HG02884 (cell line): Measurements from ENCODE around the gene GPI.
"Not testable (repeated sequence)": the region's sequence is repeated elsewhere in the genome, so short reads cannot be mapped to it uniquely, and the experiment has no call there.

Source experiments
- ATAC-seq: cut with Tn5 transposase; IDR thresholded peaks from one replicate; pipeline ENCODE4 v1.9.1; 2021; ENCODE audit warnings: mild to moderate bottlenecking, moderate library complexity; ENCODE audit not compliant: unreplicated experiment

The GPI gene

DNA sequence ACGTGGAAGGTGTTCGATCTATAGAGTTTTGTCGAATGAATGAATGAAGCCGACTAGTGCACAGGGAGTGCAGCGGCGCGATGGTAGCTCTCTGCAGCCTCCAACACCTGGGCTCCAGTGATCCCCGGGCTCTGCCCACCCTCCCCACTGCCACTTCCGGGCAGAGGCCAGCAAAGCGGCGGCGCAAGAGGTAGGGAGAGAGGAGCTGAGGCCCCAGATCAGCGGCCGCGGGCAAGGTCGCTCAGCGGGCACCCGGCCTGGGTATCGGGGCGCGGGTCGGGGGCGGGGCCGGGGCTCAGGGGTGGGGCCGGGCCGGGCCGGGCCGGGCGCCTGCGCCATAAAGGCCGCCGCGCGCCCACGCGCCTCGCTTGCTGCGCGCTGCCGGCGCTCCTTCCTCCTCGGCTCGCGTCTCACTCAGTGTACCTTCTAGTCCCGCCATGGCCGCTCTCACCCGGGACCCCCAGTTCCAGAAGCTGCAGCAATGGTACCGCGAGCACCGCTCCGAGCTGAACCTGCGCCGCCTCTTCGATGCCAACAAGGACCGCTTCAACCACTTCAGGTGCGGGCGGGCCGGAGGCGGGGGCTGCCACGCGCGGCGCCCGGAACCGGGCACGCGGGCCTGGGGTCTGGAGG lies at the start of gene GPI:
Gene GPI (plus strand): TSS at position 367 of the 633 bp plus-strand sequence. CDS start 71 bp downstream, at position 438.
- ATAC-seq, result peak; percentile 73

DNA sequence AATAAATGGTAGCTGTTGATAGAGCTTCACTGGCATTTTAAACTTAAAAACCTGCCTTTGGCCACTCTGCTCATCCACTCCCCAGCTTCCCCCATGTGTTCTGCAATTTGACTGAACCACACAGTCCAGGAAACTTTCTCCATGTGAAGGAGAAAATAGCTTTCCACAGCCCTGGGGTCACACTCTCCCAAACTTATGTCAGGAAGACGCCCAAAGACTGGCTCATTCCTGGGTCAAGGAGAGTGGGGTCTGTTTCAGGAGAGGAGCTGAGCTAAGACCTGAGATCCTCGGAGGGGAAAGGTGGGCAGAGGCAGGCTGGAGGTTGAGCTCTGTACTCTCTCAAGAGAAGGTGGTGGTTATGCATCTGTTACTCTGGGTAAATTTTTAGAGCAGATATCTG lies 48.7 kb upstream of the GPI start:
- ATAC-seq, result no peak

DNA sequence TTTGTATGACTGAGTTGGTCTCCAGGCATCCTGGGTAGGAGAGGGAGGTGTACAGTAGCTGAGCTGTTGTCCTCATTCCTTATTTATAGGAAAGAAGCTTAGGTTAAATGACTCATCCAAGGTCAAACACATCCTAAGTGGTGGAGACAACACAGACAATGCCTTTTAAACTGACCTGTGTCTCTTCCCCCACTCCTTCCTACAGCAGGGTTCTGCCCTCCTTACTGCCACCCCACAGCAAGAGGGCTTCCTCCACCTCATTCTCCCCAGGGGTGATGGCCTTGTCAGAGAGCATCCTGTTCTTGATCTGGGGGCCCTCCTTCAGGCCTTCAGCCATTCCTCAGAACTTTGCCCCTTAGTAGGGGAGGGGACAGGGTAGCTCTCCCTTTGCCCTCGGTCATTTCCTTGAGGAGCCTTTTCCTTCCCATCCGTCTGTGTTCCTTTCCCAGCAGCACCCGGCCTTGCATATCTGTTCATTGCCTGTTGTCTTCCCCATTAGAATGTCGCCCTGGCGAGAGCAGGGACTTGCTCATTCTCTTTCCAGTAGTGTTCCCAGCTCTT lies 48.2 kb upstream of the GPI start:
- ATAC-seq, result no peak

DNA sequence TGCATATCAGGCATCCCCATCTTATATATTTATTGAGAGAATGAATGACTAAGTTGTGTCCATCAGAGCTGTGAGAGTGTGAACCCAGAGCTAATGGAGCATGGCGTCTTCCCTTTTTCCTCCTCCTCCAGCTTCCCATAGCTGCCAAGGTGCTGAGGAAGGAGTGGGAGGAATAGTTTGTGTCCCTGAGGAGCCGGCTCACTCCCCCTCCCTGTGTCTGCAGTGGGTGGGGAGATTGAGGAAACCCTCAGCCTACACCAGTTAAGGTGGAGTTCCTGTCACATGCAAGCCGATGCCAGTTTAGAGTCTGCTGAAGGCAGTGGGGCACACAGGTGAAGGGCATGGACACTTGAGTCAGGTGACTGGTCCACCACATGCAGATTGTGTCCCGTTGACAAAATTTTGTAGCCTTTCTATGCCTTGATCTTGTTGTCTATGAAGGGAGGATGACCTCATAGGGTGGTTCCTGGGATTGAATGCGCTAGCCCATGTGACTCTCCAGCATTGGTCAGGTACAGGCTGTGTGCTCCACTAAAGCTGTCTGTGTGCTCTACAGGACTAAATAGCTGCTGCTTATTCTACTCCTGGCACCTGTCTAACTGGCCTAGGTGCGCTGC lies 47.6 kb upstream of the GPI start:
- ATAC-seq, result no peak

DNA sequence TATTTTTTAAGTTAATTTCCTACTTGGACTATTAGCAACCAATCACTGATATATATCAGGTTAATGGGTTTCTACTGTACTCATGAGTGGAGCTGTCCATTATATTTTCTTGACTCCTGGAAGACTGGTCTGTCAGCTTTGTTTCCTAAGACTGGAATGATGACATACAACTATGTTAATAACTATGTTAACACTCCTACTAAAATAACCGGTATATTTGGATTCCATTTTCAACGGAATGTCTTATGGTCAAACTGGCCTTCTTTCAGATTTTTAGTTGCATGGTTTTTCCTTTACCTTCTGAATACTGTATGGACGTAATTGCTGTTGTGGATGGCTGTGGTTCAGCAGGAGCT lies 45.8 kb upstream of the GPI start:
- ATAC-seq, result no peak

DNA sequence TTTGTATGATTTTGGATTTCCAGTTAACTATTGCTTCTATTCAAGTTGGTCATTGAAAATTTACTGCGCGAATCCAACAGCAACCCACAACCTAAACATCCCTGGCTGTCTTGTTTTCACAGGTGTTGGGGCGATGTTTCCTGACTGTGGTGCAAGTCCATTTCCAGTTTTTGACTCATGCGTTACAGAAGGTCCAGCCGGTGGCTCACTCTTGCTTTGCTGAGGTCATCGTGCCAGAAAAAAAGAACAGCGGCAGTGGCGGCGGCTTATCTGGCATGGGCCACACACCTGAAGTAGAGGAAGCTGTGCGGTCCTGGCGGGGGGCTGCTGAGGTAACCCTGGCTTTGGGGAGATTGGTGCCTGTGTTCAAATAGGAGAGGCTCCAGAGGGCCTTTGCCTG lies 45.2 kb upstream of the GPI start:
- no peak for ATAC-seq

DNA sequence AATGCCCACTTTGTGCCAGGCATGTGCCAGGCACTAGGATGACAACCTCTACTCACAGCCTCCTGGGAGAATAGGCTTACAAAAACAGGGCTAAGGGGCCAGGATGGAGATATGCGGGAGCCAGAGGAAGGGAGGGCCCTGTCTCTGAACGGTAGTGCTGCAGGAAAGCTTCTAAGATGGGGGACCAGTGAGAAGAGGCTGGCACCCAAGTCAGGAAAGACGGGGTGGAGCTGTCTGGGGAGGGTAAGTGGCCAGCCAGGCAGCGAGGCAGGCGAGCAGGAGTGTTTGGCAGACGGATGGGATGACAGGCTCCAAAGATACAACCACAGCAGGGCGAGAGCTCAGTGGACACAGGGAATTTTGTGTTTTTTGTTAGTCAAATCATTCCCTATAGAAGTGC lies 44.7 kb upstream of the GPI start:
- no peak for ATAC-seq

DNA sequence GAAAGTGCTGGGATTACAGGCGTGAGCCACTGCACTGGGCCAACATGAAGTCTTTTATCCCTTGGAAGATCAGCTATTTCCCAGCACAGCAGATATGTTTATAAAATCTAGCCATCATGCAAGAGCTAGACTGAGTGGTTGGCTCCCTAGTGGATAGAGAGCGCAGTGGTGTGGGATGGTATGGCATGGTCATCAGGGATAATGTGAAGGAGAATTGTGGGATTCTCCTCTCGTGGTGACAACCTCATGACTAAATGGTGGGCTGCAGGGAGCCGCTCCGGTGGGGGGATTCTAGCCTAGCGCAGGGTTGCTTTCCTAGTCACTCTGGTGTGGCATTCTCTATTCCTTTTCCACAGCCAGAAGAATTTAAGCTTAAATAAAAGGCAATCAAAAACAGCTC lies 43.3 kb upstream of the GPI start:
- ATAC-seq, result no peak

DNA sequence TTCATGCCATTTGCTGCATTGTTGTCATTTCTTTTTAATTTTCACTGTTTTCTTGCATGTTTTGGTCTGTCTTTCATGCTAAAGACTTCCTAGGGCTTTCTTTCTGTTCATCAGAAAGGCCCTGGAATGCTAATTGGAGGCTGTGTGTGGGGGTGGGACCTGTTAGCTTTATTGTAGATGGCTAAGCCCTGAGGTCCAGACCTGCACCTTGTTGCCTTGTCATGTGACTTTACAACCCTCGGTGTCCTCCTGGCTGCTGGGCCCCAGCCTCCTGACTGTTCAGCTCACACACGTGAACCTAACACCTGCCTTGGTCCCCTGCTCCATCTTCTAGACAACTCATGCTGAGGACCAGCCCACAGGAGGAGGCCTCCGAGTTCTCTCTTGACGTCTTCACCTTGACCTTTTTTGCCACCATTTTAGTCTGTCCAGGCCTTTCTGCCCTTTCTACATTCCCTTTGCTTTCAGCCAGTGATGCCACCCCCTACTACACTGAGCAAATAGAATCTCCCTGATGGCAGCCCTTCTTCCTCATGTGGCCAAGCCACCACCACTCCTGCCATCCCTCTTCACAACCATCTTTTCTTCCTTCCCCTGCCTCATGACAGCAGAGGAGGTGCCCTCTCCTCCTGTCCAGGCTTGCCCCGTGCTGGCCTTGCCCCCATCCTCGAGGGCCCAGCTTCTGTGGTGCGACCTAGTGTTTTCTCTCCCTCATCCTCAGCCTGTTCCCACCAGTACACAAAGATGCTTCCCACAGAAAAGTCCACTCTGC lies 41.4 kb upstream of the GPI start:
- ATAC-seq, result no peak

DNA sequence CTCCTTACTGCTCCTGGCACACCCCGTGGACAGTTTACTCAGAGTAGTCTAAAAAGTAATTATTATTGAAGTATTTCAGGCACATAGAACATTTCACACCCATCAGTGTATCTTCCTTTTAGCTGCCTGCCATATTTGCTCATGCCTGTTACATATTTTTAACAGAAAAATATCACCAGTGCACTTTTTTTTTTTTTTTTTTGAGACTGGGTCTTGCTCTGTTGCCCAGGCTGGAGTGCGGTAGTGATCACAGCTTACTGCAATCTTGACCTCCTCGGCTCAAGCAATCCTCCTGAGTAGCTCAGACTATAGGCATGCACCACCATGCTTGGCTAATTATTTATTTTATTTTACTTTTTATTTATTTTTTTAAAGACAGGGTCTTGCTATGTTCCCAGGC lies 40.7 kb upstream of the GPI start:
- ATAC-seq, result no peak

DNA sequence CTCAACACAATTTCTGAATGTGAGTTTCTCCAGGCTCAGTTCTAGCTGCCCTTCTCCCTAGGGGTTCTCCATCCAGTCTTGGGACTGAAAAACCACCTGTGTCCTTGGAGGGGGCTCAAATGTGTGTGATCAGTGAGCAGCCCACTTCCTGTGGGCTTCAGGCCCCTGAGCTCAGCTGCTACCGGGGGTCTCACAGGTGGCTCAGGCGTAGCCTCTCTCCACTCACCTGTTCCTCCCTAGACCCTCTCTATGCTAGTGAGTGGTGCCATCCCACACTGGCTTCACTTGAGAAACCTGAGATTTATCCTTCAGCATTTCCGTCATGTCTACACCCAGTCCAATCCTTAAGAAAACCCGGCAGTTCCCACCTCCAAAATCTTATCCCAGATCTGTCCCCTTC lies 39.8 kb upstream of the GPI start:
- ATAC-seq, result no peak

DNA sequence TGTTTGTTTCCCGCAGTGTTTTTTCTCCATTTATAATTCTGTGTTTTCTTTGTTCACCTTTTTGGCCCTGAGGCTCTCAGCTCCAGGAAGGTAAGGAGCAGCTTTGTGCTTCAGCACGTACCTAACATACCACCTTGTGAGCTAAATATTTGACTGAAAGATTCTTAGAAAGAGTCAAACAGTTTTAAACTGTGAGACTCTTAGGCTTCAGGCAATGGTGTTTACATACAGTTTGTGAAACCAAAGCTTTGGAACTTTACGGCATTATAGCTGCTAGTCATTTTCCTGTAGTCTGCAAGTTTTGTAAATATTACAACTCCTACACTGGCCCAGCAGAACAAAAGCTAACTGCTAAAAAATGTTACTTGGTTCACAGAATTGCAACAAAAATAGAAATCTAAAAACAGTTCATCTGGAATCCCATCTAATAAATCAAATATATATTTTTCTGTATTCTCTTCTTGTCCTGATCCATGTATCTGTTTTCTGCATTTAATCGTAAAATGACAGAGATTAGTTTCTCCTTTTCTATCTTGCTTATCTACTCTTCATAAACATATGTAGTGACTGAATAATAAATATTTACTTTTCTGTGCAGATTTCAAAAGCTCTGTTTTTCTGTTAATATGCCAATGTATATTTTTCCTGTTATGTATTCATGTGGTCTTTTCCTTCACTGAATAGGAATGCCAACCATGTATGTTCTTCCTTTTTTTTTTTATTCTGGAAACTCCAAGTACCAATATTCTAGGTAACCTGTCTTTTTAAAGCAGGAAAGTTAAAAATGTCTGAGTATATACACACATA lies 38.8 kb upstream of the GPI start:
- ATAC-seq, result no peak

DNA sequence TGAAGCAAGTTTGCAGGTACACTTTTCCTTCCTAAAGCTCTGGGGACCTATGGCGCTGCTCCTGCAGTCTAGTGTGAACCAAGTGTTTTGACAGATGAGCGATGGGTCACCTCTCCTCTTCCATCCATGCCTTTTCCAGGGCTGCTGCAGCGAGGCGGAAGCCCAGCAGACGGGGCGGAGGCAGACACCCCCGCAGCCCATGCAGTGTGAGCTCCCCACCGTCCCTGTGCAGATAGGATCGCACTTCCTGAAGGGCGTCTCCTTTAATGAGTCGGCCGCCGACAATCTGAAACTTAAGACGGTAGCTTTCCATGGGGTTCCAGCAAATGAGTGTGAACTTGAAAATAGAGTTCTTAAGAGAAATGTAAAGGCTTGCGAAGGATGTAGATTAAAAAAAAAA lies 37.1 kb upstream of the GPI start:
- no peak for ATAC-seq

DNA sequence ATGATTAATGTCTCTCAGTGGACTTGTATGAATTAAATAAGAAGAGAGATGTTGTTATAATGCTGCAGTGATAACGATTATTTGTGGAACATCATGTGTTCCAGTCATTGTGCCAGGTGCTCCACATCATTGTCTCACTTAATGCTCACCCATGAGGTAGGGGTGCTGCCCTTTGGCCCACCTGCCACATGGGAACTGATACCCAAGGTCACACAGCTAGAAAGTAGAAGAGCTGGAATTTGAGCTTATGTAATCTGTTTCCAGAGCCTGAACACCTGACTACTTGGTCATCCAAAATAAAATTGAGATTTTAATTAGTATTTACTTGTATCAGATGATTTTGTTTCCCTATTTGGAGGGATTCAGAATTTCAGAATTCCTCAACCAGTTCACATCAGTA lies 36.0 kb upstream of the GPI start:
- no peak for ATAC-seq

DNA sequence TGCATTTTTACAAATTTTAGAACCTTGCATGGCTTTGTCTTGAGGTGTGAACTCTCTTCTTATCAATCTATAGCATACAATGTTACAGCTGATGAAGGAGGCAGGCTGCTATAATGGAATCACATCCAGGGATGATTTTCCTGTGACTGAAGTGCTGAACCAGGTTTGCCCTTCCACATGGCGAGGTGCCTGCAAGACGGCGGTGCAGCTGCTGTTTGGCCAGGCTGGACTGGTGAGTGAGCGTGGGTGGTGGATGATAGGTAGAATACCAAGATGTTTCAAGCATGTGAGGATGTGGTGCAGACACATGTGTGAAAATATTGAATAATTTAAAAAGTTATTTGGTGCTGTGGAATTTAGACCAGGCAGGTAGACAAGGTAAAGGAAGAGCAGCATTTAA lies 34.9 kb upstream of the GPI start:
- ATAC-seq, result no peak

DNA sequence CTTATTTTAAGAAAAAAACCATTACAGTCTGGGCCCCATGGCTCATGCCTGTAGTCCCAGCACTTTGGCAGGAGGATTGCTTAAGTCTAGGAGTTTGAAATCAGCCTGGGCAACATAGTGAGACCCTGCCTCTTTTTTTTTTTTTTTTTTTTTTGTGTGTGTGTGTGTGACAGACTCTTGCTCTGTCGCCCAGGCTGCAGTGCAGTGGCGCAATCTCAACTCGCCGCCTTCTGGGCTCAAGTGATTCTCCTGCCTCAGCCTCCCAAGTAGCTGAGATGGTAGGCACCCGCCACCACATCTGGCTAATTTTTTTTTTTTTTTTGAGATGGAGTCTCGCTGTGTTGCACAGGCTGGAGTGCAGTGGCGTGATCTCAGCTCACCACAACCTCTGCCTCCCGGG lies 34.4 kb upstream of the GPI start:
- not testable (repeated sequence) for ATAC-seq

DNA sequence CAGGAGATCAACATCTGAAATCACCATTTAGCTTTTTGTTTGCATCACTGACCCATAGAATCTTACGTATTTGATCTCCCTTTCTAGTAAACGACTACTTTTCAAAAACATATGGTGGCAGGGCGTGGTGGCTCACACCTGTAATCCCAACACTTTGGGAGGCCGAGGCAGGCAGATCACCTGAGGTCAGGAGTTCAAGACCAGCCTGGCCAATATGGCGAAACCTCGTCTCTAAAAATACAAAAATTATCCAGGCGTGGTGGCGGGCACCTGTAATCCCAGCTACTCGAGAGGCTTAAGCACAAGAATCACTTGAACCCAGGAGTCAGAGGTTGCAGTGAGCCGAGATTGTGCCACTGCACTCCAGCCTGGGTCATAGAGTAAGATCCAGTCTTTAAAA lies 33.4 kb upstream of the GPI start:
- not testable (repeated sequence) for ATAC-seq

DNA sequence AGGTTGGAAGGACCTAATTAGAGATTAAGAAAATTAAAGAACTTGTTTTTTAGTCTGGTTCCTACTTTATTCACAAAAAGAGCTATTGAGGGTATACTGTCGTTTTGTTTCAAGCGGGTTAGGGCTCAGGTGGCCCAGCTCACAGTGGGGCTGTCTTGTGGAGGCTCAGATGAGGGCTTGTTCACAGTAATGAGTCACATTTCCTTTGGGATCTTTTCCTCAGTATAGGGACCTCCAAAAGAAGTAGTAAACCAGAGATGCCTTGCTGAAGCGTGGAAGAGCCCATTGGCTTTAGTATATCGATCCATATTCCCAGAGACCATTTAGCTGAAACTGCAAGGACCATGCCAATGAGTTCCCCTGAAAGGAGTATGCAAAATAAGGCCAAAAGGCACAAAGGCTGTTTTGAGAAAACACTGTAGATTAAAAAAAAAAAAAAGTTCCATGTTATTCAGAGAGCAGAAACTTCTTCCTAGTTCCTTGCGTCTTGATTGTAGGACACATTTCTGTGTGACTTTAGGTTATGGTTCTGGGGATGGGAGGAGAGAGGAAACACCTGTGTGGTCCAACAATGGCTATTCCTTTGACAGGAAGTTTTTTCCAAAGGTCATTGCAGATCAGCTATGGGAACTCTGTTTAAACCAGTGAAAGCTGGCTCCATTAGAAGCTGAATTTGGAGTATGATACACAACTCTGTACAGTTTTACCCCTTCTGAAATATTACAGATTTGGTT lies 32.8 kb upstream of the GPI start:
- ATAC-seq, result no peak

DNA sequence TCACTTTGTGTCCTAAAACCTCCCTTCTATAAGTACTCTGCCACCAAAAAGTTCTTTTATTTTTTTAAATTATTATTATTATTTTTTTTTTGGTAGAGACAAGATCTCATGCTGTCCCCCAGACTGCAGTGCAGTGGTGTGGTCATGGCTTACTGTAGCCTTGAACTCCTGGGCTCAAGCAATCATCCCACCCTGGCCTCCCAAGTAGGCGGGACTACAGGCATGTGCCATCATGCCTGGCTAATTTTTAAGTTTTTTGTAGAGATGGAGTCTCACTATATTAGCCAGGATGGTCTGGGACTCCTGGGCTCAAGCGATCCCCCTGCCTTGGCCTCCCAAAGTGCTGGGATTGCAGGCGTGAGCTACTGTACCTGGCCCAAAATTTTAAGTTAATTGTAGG lies 29.1 kb upstream of the GPI start:
- no peak for ATAC-seq

DNA sequence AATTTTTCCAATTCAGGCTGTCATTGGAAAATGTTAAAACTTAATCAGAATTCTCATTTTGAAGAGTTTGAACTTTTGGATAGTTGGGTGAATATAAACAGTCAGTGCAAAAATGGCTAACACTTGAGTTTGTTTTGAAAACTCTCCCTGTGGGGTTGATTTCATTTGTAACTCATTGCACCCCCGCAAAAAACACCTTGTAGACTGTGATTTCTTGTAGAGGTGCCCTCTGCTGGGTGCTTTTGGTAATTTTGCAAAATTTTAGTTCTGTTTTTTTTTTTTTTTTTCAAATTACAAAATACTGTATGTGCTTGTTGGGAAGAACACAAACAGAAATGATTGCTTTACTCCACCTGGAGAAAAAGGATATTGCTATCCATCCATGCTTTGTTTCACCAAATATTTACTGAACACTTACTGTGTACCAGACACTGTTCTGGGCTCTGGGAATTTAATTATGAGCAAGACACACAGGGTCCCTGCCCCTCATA lies 28.2 kb upstream of the GPI start:
- ATAC-seq, result no peak
